LNCaP clone FGC (cell line): ENCODE measurements around the gene POMGNT2.

Source experiments
- DNase-seq: peaks from one replicate; pipeline ENCODE4 v3.0.0-alpha.2; 2011; ENCODE audit warnings: low read depth
- H3K4me3 ChIP-seq: 2 replicates; pipeline ENCODE4 v1.5.1; 2011; ENCODE audit warnings: mild to moderate bottlenecking, low read depth, low read length, control low read depth
- TF ChIP-seq, protein P1 (sequence below): IDR thresholded peaks from 2 replicates; pipeline ENCODE4 v1.5.1; 2012; ENCODE audit warnings: mild to moderate bottlenecking; ENCODE audit not compliant: control insufficient read depth, insufficient read depth; ENCODE audit errors: extremely low read depth

Gene POMGNT2

DNA sequence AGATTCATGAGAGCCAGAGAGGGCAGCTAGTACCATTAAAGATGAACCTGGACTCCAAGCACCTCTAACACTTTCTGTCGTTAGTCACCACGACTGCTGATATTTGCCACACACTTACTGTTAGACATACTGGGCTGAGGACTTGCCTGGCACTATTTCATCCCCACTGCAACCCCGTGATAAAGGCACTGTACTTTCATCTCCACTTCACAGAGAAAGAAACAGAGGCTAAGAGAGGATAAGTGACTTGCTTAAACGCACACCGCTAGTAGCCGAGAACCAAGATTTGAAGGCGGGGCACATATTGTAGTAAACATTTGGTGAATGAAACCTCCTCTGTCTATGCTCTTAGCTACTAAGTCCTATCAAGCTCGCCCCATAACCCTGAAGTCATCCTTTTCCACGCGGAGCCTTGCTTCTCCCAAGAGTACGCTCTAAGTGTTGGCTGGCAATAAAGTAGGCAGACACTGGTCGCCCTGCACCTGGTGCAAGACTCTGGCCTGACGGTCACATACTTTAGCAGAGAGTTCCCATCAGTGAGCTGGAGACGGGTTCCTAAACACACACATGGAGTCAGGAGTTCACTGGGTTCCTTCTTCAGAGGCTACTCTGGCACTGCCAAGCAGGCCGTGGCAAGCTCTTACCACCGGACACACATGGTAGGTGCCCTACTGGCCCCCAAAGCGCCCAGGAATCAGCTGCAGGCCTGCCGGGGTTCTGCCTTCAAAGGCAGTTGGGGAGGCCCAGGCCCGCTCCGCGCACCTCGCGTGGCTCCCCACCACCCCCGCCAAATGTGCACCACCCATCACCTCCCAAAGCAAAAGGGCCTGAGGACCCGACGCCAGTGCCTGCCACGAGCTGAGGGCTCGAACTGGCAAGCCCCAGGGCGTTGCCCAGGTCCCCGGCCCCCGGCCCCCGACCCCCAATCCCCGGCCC lies 951 bp downstream of the POMGNT2 start:
- H3K4me3 ChIP-seq, result peak overlapping the region; percentile 77
- TF ChIP-seq, protein P1, sequence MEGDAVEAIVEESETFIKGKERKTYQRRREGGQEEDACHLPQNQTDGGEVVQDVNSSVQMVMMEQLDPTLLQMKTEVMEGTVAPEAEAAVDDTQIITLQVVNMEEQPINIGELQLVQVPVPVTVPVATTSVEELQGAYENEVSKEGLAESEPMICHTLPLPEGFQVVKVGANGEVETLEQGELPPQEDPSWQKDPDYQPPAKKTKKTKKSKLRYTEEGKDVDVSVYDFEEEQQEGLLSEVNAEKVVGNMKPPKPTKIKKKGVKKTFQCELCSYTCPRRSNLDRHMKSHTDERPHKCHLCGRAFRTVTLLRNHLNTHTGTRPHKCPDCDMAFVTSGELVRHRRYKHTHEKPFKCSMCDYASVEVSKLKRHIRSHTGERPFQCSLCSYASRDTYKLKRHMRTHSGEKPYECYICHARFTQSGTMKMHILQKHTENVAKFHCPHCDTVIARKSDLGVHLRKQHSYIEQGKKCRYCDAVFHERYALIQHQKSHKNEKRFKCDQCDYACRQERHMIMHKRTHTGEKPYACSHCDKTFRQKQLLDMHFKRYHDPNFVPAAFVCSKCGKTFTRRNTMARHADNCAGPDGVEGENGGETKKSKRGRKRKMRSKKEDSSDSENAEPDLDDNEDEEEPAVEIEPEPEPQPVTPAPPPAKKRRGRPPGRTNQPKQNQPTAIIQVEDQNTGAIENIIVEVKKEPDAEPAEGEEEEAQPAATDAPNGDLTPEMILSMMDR, result no peak
- no peak for DNase-seq

DNA sequence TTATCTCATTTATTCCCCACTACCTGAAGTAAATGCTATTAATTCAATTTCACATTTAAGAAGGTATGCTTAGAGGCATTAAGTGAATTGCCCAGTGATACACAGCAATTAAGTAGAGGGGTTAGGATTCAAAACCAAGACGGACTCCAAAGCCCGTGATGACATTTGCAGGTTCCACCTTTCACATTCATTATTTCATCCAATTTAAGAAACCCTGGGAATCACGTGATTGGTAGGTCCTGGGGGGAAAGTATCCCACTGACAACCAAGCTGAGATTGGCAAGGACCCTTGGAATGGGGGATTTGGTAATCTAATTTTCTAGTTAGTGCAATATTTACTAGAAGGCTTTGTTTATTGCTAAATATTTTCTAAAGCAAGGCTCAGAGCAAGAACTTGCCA lies 1.8 kb downstream of the POMGNT2 start:
- no peak overlapping the region for H3K4me3 ChIP-seq
- no peak for DNase-seq

DNA sequence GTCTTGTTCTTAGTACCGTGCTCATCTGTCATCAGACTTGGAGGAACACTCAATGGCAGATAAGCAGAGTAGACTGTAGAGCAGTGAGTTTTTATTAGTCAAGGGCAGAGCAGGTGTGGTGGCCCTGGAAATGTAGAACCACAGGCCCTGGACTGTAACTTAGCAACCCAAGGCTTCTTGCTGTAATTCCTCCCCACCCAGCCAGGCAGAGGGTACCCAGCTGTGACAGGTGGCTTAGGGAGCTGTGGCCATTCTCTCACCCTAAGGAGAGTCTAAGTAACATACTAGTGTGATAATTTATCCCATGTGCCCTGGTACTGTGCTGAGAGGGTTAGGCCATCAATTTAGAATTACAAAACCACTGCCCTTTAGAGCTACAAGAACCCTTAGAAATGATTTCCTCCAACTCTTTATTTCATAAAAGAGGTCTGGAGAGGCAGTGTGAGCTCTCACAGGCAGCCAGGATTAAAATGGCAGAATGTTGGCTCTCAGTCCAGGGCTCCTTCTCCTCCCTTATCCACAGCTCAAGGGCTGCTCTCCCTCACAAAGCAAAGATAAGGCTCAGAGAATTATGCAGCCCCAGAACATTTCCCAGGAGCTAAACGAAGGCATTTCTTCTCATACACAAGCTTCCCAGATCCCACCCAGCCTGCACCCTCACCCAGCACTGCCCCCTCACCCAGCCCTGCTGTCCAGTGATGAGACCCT lies 3.0 kb downstream of the POMGNT2 start:
- no peak overlapping the region for H3K4me3 ChIP-seq
- TF ChIP-seq, protein P1, result no peak
- no peak for DNase-seq

More for the DNA sequence above, 1.8 kb downstream of the POMGNT2 start:
- TF ChIP-seq, protein P1, result no peak

DNA sequence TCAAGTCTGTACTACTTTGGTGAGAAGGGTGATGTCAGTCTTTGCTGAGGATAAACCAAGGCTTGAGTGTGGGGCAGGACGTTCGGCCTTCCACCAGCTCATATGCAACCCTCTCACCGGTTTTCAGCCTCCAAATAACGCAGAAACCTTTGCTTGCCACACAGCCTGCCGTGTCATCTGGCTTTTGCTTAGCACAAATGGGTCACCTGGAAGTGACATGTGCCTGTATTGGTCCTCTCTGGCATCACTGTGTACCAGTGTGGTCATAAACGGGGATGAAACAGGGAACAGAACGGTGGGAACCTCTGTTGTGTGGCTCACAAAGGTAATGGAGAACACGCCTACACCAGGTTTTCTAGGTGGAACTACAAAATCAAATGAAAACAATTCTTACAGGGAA lies 7.1 kb downstream of the POMGNT2 start:
- TF ChIP-seq, protein P1, result no peak

DNA sequence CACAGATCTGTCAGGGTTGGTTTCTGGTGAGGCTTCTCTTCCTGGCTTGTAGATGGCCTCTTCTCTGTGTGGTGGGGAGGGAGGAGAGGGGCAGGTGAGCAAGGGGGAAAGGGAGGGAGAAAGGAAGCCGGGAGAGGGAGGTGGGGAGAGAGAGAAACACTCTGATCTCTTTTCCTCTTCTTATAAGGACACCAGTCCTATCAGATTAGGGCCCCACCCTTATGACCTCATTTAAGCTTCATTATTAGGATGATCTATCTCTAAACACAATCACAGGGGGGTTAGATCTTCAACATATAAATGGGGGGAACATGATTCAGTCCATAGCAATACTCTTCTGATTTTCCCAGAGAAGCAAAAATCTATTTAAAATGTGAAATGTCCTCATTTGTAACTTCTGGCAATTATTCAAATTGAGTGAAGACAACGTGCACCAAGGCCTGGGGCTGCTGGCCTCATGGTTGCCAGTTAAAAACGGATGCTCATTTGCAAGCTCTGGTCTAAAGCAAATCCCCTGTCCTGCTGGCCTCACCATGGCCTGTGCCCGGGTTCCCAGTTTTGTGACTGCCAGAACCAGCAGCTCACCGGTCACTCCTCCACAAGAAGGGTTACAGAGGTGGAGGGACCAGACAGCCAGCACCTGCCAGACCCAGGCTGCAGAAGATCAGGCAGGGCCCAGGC lies 8.3 kb downstream of the POMGNT2 start:
- no peak overlapping the region for H3K4me3 ChIP-seq
- TF ChIP-seq, protein P1, result no peak
- no peak for DNase-seq

More for the DNA sequence above, 7.1 kb downstream of the POMGNT2 start:
- H3K4me3 ChIP-seq, result no peak overlapping the region
- DNase-seq, result no peak

DNA sequence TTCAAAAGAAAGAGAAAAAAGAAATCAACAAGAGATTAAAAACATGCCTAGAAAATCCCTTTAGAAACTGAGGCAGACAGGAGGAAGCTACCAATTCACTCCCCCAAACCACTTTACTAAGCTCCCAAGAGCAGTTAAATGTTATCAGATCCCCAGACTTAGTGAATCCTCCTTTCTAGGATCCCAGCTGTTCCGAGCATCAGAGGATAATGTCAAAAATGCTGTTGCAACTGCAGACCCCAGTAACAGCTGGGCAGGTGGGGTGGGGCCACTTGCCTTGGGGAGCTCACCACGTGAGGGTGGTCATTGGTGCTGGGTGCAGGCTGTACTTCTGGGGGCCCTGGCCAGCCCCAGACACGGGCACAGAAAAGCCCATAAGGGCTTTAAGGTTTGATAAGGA lies 9.1 kb downstream of the POMGNT2 start:
- TF ChIP-seq, protein P1, result no peak
- no peak for DNase-seq
- H3K4me3 ChIP-seq, result no peak overlapping the region
